Endothelial cell of umbilical vein (primary cell): Measurements from ENCODE around the gene PDSS2. TPM values are rescaled to one million over a fixed set of nuclear protein-coding genes. Genes with fewer than 3 reads are reported as not detected.

Experiments used
- BruUV-seq: library from RNA; stranded (reverse); fragments of 400-500 nt; replicated peaks from 2 replicates; lab custom pipeline; 2021; lab: Mats Ljungman, UMichigan
- CTCF ChIA-PET: fragments of 300-600, 350-600 bp; sonication (Branson Sonifier 250); formaldehyde crosslinking; loops from one replicate; lab custom pipeline; 2021; ENCODE audit warnings: antibody characterized with exemption, inconsistent platforms; lab: Charles Lee
- POLR2A ChIA-PET: fragments of 300-600, 350-600 bp; sonication (Branson Sonifier 250); formaldehyde crosslinking; loops from one replicate; lab custom pipeline; 2021; ENCODE audit warnings: antibody characterized with exemption, inconsistent platforms; lab: Charles Lee
- DNase-seq: peaks from one replicate; pipeline ENCODE4 v3.0.0-alpha.2; 2011; ENCODE audit warnings: low read depth, low spot score
- FAIRE-seq: peaks from 2 replicates; lab custom pipeline; 2011; peaks lifted over from hg19 to GRCh38; lab: Jason Lieb, UNC
- H2AFZ ChIP-seq: 2 replicates; pipeline ENCODE4 v1.6.0; 2012; ENCODE audit warnings: low read depth, low read length, control low read depth, inconsistent platforms
- H3K27ac ChIP-seq: 2 replicates; pipeline ENCODE4 v1.5.1; 2011; ENCODE audit warnings: low read depth, mild to moderate bottlenecking, control low read depth, low read length, moderate library complexity; ENCODE audit not compliant: insufficient read depth
- H3K27me3 ChIP-seq, 2 experiments: 2 replicates each; pipeline versions ENCODE4 v1.6.0 to v1.6.1; 2011; ENCODE audit warnings: low read length in 2 of 2, mixed read lengths in 1 of 2; ENCODE audit not compliant: control insufficient read depth in 2 of 2, insufficient read depth in 2 of 2
- H3K36me3 ChIP-seq, 2 experiments: 2 replicates in 1 of 2; 3 replicates in 1 of 2; pipeline ENCODE4 v1.5.1; 2011; ENCODE audit warnings: low read length in 2 of 2, mild to moderate bottlenecking in 1 of 2, moderate library complexity in 1 of 2; ENCODE audit not compliant: control insufficient read depth in 2 of 2, insufficient read depth in 2 of 2; ENCODE audit errors: extremely low read depth in 1 of 2
- H3K4me1 ChIP-seq: 3 replicates; pipeline ENCODE4 v1.5.1; 2011; ENCODE audit warnings: mild to moderate bottlenecking, low read length; ENCODE audit not compliant: control insufficient read depth, insufficient read depth; ENCODE audit errors: extremely low read depth
- H3K4me2 ChIP-seq: 2 replicates; pipeline ENCODE4 v1.6.1; 2011; ENCODE audit warnings: low read length, control low read depth, mixed read lengths; ENCODE audit not compliant: insufficient read depth
- H3K4me3 ChIP-seq, 3 experiments: fragments of 200-600 bp in 1 of 3; sonication (generic), shearing (Covaris generic) in 1 of 3; replicated peaks in 1 of 3; 2 replicates each; pipeline ENCODE4 v1.5.1; 2011 to 2016; ENCODE audit warnings: control low read depth in 3 of 3, low read length in 3 of 3, mild to moderate bottlenecking in 2 of 3, inconsistent platforms in 1 of 3, low read depth in 1 of 3, moderate library complexity in 1 of 3; ENCODE audit not compliant: insufficient read depth in 1 of 3
- H3K79me2 ChIP-seq: 2 replicates; pipeline ENCODE4 v1.6.0; 2012; ENCODE audit warnings: low read length, inconsistent platforms; ENCODE audit not compliant: control insufficient read depth, insufficient read depth
- H3K9ac ChIP-seq: replicated peaks from 2 replicates; pipeline ENCODE3; 2011; ENCODE audit warnings: low read length, control low read depth; ENCODE audit not compliant: insufficient read depth; ENCODE audit errors: extremely low read depth
- H3K9me1 ChIP-seq: replicated peaks from 3 replicates; pipeline ENCODE4 v1.6.0; 2011; ENCODE audit warnings: mild to moderate bottlenecking, low read length; ENCODE audit not compliant: control insufficient read depth, insufficient read depth; ENCODE audit errors: extremely low read depth
- H3K9me3 ChIP-seq: replicated peaks from 2 replicates; pipeline ENCODE4 v1.5.1; 2012; ENCODE audit warnings: low read length, inconsistent platforms; ENCODE audit not compliant: control insufficient read depth, insufficient read depth
- H4K20me1 ChIP-seq: replicated peaks from 2 replicates; pipeline ENCODE3; 2011; ENCODE audit warnings: mild to moderate bottlenecking, low read length; ENCODE audit not compliant: control insufficient read depth, insufficient read depth; ENCODE audit errors: extremely low read depth
- EZH2 ChIP-seq: IDR thresholded peaks from 2 replicates; pipeline ENCODE4 v1.6.1; 2012; ENCODE audit warnings: borderline replicate concordance, low read depth, mild to moderate bottlenecking, moderate library complexity, low read length, inconsistent platforms; ENCODE audit not compliant: severe bottlenecking
- FOS ChIP-seq: IDR thresholded peaks from 2 replicates; pipeline ENCODE4 v1.6.1; 2011; ENCODE audit warnings: mild to moderate bottlenecking, low read length, moderate library complexity, borderline replicate concordance; ENCODE audit not compliant: insufficient read depth
- GATA2 ChIP-seq: IDR thresholded peaks from 2 replicates; pipeline ENCODE4 v1.7.0; 2011; ENCODE audit warnings: low read depth, mild to moderate bottlenecking, moderate library complexity, mixed read lengths, low read length; ENCODE audit not compliant: insufficient read length, insufficient read depth
- JUN ChIP-seq: IDR thresholded peaks from 2 replicates; pipeline ENCODE4 v1.6.1; 2011; ENCODE audit warnings: borderline replicate concordance, low read depth; ENCODE audit not compliant: insufficient read length, insufficient read depth
- MYC ChIP-seq: IDR thresholded peaks from one replicate; pipeline ENCODE4 v1.6.1; 2011; ENCODE audit warnings: mild to moderate bottlenecking, low read depth, low read length
- POLR2A ChIP-seq: IDR thresholded peaks from 2 replicates; pipeline ENCODE4 v1.6.1; 2012; ENCODE audit warnings: low read depth, mild to moderate bottlenecking, control low read depth, low read length
- POLR2AphosphoS5 ChIP-seq: IDR thresholded peaks from 2 replicates; pipeline ENCODE4 v1.6.1; 2012; ENCODE audit warnings: low read depth, mild to moderate bottlenecking, control low read depth, low read length, moderate library complexity; ENCODE audit not compliant: insufficient read depth
- dilution Hi-C: fragments of 300-500 bp; cut with MboI; formaldehyde crosslinking; loops from one replicate; pipeline ENCODE4 v1.15.0; 2019; ENCODE audit warnings: low sequenced_read_pairs; ENCODE audit not compliant: extremely low pct_ligation_motif_present
- intact Hi-C: fragments of 100-400 bp; cut with micrococcal nuclease; formaldehyde crosslinking; loops from one replicate; pipeline ENCODE4 v1.10.0; 2022
- polyA plus RNA-seq, 4 experiments: library from polyadenylated mRNA; depleted of rRNA in 3 of 4; stranded (reverse) in 3 of 4; unstranded in 1 of 4; fragments of >200 nt; gene quantifications; 2 replicates each; pipeline versions ENCODE4 v1.2.1 to v1.2.3, GENCODE V29; 2011 to 2012; ENCODE audit warnings: missing spikeins in 1 of 4
- total RNA-seq: library from RNA; stranded (reverse); gene quantifications from 2 replicates; pipeline ENCODE4 v1.2.3, GENCODE V29; 2021
- TF ChIP-seq, protein P1 (sequence below), 2 donors: IDR thresholded peaks; 1 replicate in 1 of 2; 2 replicates in 1 of 2; pipeline ENCODE4 v1.5.1; 2011; ENCODE audit warnings: low read length in 2 of 2, mild to moderate bottlenecking in 2 of 2, moderate library complexity in 2 of 2, control low read depth in 1 of 2, inconsistent platforms in 1 of 2, low read depth in 1 of 2; ENCODE audit not compliant: insufficient read depth in 1 of 2; ENCODE audit errors: extremely low read depth in 1 of 2
- TF ChIP-seq, protein P2 (sequence below): IDR thresholded peaks from 2 replicates; pipeline ENCODE4 v1.6.1; 2011; ENCODE audit not compliant: insufficient read depth, insufficient read length

Gene PDSS2
- total and polyA plus RNA-seq, 2 donors (not counting 3 experiments of a cell fraction or from before 2014, with no cell fraction given): 7.6 to 9.3 TPM

DNA sequence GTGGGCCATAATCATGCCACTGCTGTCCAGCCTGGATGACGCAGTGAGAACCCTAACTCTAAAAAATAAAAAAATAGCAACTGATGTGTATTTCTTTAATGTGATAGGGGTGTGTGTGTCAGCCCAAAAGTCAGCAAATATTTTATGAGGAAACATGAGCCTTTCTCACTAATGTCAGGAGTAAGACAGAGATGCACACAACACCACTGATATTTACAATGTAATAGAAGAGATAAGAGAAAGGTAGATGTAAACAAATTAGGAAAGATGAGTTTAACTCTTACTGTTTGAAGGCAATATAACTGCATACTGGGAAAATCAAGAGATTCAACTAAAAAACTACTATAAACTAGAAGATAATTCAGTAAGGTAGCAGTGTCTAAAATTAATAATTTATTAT is 244.0 kb downstream of the PDSS2 start:
- POLR2A ChIA-PET: no interaction called here
- TF ChIP-seq EZH2: no peak
- TF ChIP-seq, protein P1, sequence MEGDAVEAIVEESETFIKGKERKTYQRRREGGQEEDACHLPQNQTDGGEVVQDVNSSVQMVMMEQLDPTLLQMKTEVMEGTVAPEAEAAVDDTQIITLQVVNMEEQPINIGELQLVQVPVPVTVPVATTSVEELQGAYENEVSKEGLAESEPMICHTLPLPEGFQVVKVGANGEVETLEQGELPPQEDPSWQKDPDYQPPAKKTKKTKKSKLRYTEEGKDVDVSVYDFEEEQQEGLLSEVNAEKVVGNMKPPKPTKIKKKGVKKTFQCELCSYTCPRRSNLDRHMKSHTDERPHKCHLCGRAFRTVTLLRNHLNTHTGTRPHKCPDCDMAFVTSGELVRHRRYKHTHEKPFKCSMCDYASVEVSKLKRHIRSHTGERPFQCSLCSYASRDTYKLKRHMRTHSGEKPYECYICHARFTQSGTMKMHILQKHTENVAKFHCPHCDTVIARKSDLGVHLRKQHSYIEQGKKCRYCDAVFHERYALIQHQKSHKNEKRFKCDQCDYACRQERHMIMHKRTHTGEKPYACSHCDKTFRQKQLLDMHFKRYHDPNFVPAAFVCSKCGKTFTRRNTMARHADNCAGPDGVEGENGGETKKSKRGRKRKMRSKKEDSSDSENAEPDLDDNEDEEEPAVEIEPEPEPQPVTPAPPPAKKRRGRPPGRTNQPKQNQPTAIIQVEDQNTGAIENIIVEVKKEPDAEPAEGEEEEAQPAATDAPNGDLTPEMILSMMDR (IDR thresholded peaks at IDR 0.05; ENCODE audit: extremely low read depth in 1 of 2, insufficient read depth in 1 of 2, low read depth in 1 of 2, low read length in 2 of 2): no peak
- TF ChIP-seq MYC: no peak
- TF ChIP-seq GATA2: no peak
- TF ChIP-seq FOS: no peak
- no peak for TF ChIP-seq JUN
- TF ChIP-seq POLR2AphosphoS5: no peak
- no peak for TF ChIP-seq POLR2A
- TF ChIP-seq, protein P2, sequence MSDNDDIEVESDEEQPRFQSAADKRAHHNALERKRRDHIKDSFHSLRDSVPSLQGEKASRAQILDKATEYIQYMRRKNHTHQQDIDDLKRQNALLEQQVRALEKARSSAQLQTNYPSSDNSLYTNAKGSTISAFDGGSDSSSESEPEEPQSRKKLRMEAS: no peak
- FAIRE-seq: no peak

More for the DNA sequence above, 244.0 kb downstream of the PDSS2 start:
- CTCF ChIA-PET: interaction anchor here (1.5 kb wide), 1 partner anchor 10 kb away, joined by 3 read pairs; no protein-coding TSS in a partner anchor
- Histone ChIP-seq H2AFZ (no peak overlapping the region), H3K4me2 (no peak overlapping the region), H3K9me3 (no peaks in the 10 kb centered on the region), H3K27ac (no peak overlapping the region), H3K4me3 (no peak overlapping the region), H3K79me2 (no peaks in the 10 kb centered on the region), H3K36me3 (no peaks in the 10 kb centered on the region), H3K9ac (no peak overlapping the region), H3K9me1 (no peaks in the 10 kb centered on the region), H4K20me1 (no peaks in the 10 kb centered on the region), H3K27me3 (no peaks in the 10 kb centered on the region), H3K4me1 (no peaks in the 10 kb centered on the region)
- no TSS peak for BruUV-seq
- no peak for DNase-seq
- dilution Hi-C loops: no loop called here
- intact Hi-C loops: no loop called here
